GM23338 (cell line): ENCODE measurements around the gene XPO6. TPM values are rescaled to one million over a fixed set of nuclear protein-coding genes. Genes with fewer than 3 reads are reported as not detected.
A peak's percentile ranks its signal among the peaks of the same experiment; 100 is the strongest.

Experiments
- ATAC-seq: fragments of 200-7000 bp; cut with Tn5 transposase; 3 replicates; pipeline ENCODE4 v1.9.1; 2020
- DNase-seq: peaks from one replicate; pipeline ENCODE4 v3.0.0-alpha.2; 2015; ENCODE audit warnings: low spot score
- H2AFZ ChIP-seq: fragments of 200-600 bp; sonication (generic); 2 replicates; pipeline ENCODE4 v1.8.0; 2016; ENCODE audit warnings: antibody characterized with exemption, mild to moderate bottlenecking, moderate library complexity
- H3F3A ChIP-seq: fragments of 200-600 bp; sonication (generic); replicated peaks from 2 replicates; pipeline ENCODE4 v1.8.0; 2017; ENCODE audit warnings: antibody characterized with exemption, mixed run types, low read depth
- H3K27ac ChIP-seq: fragments of 200-600 bp; sonication (generic); 2 replicates; pipeline ENCODE4 v1.6.1; 2016; ENCODE audit warnings: low read depth
- H3K27me3 ChIP-seq: fragments of 200-600 bp; sonication (generic); 2 replicates; pipeline ENCODE4 v1.8.0; 2016; ENCODE audit warnings: mild to moderate bottlenecking, mixed run types, moderate library complexity; ENCODE audit not compliant: insufficient read depth
- H3K36me3 ChIP-seq: fragments of 200-600 bp; sonication (generic); 2 replicates; pipeline ENCODE4 v1.8.0; 2016; ENCODE audit warnings: mild to moderate bottlenecking; ENCODE audit not compliant: insufficient read depth
- H3K4me1 ChIP-seq: fragments of 200-600 bp; sonication (generic); 2 replicates; pipeline ENCODE4 v1.8.0; 2016; ENCODE audit warnings: mild to moderate bottlenecking, moderate library complexity; ENCODE audit not compliant: insufficient read depth
- H3K4me2 ChIP-seq: fragments of 200-600 bp; sonication (generic); 2 replicates; pipeline ENCODE4 v1.7.1; 2017; ENCODE audit warnings: mixed run types
- H3K4me3 ChIP-seq: fragments of 200-600 bp; sonication (generic); 2 replicates; pipeline ENCODE4 v1.6.1; 2016; ENCODE audit warnings: mixed run types
- H3K79me2 ChIP-seq: fragments of 200-600 bp; sonication (generic); replicated peaks from 2 replicates; pipeline ENCODE4 v1.8.0; 2017; ENCODE audit warnings: mild to moderate bottlenecking; ENCODE audit not compliant: insufficient read depth
- H3K9me2 ChIP-seq: fragments of 200-600 bp; sonication (generic); 2 replicates; pipeline ENCODE4 v1.8.0; 2017; ENCODE audit not compliant: insufficient read depth
- H4K20me1 ChIP-seq: fragments of 200-600 bp; sonication (generic); replicated peaks from 2 replicates; pipeline ENCODE4 v1.8.0; 2017; ENCODE audit warnings: mild to moderate bottlenecking; ENCODE audit not compliant: insufficient read depth
- H3K27ac Mint-ChIP-seq: 2 replicates; pipeline ENCODE4 v1.8.0; 2020; ENCODE audit warnings: inconsistent platforms, mild to moderate bottlenecking, moderate library complexity, mixed read lengths
- H3K27me3 Mint-ChIP-seq: 3 replicates; pipeline ENCODE4 v1.8.0; 2022; ENCODE audit warnings: low read depth, mild to moderate bottlenecking, moderate library complexity, mixed read lengths, inconsistent platforms; ENCODE audit not compliant: insufficient read depth, poor library complexity
- H3K36me3 Mint-ChIP-seq: 3 replicates; pipeline ENCODE4 v1.8.0; 2021; ENCODE audit warnings: low read depth, mild to moderate bottlenecking, inconsistent platforms, moderate library complexity, mixed read lengths
- H3K4me1 Mint-ChIP-seq: 3 replicates; pipeline ENCODE4 v1.8.0; 2020; ENCODE audit warnings: mild to moderate bottlenecking, inconsistent platforms, mixed read lengths
- H3K4me3 Mint-ChIP-seq: 3 replicates; pipeline ENCODE4 v1.8.0; 2021; ENCODE audit warnings: moderate library complexity, mild to moderate bottlenecking, inconsistent platforms, mixed read lengths
- H3K9me3 Mint-ChIP-seq: 3 replicates; pipeline ENCODE4 v1.8.0; 2020; ENCODE audit warnings: moderate library complexity, mild to moderate bottlenecking, inconsistent platforms, mixed read lengths
- ETS1 ChIP-seq: IDR thresholded peaks from 2 replicates; pipeline ENCODE4 v1.6.1; 2016; ENCODE audit warnings: antibody characterized with exemption
- JUNB ChIP-seq: IDR thresholded peaks from one replicate; pipeline ENCODE4 v1.6.1; 2016; ENCODE audit warnings: antibody characterized with exemption; ENCODE audit not compliant: unreplicated experiment
- NANOG ChIP-seq: IDR thresholded peaks from 2 replicates; pipeline ENCODE4 v1.6.1; 2016; ENCODE audit warnings: antibody characterized with exemption, borderline replicate concordance
- POLR2AphosphoS5 ChIP-seq: IDR thresholded peaks from 2 replicates; pipeline ENCODE4 v1.6.1; 2016; ENCODE audit warnings: antibody characterized with exemption, low read depth
- ZNF114 ChIP-seq: fragments of 250-450 bp; sonication (Bioruptor Pico); IDR thresholded peaks from 2 replicates; pipeline ENCODE4 v1.5.0; 2020; ENCODE audit warnings: mild to moderate bottlenecking, moderate library complexity
- polyA plus RNA-seq: library from polyadenylated mRNA; unstranded; fragments of >200 nt; fragmentation: Nextera tagmentation; extraction: Ambion mirVana; gene quantifications from 2 replicates; pipeline ENCODE4 v1.2.1, GENCODE V29; 2016
- total RNA-seq: library from RNA; depleted of rRNA; stranded (reverse); fragments of >200 nt; shearing (Covaris generic); gene quantifications from 2 replicates; pipeline ENCODE4 v1.2.3, GENCODE V29; 2014
- TF ChIP-seq, protein P1 (sequence below): IDR thresholded peaks from one replicate; pipeline ENCODE4 v1.6.1; 2018; ENCODE audit warnings: antibody characterized with exemption; ENCODE audit not compliant: unreplicated experiment
- TF ChIP-seq, protein P2 (sequence below): fragments of 250-450 bp; sonication (Bioruptor Pico); IDR thresholded peaks from 2 replicates; pipeline ENCODE4 v1.5.0; 2020; ENCODE audit warnings: mild to moderate bottlenecking, moderate library complexity

XPO6 gene
- total and polyA plus RNA-seq, 2 experiments from 2014 or later, result 83.9 to 178 TPM

DNA sequence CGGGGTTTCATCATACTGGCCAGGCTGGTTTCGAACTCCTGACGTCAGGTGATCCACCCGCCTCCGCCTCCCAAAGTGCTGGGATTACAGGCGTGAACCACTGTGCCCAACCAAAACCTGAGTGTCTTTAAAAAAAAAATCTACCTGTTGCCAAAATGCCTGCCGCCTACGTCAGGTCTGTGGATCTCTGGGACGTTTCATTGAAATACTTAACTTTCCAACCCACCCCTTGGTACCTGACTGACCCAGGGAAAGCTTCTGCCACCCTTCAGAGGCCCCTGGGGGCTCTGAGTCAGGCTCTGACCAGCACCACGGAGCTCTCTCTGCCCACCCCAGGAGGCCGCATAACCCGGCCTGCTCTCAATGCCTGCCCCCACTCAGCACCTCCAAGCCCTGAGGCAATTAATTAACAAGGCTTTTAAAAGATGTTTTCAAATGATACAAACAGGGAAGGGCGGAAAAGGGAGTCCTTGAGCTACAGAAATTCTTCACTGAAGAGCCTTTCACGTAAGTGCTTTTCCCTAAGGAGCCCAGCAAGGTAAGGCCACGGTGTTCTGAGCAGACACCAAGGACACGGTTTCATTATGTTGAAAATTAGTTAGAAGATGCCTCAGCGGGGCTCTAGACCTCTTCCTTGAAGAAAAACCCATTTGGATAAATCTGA lies 118.9 kb downstream of the XPO6 start (continued):
- TF ChIP-seq, protein P1, sequence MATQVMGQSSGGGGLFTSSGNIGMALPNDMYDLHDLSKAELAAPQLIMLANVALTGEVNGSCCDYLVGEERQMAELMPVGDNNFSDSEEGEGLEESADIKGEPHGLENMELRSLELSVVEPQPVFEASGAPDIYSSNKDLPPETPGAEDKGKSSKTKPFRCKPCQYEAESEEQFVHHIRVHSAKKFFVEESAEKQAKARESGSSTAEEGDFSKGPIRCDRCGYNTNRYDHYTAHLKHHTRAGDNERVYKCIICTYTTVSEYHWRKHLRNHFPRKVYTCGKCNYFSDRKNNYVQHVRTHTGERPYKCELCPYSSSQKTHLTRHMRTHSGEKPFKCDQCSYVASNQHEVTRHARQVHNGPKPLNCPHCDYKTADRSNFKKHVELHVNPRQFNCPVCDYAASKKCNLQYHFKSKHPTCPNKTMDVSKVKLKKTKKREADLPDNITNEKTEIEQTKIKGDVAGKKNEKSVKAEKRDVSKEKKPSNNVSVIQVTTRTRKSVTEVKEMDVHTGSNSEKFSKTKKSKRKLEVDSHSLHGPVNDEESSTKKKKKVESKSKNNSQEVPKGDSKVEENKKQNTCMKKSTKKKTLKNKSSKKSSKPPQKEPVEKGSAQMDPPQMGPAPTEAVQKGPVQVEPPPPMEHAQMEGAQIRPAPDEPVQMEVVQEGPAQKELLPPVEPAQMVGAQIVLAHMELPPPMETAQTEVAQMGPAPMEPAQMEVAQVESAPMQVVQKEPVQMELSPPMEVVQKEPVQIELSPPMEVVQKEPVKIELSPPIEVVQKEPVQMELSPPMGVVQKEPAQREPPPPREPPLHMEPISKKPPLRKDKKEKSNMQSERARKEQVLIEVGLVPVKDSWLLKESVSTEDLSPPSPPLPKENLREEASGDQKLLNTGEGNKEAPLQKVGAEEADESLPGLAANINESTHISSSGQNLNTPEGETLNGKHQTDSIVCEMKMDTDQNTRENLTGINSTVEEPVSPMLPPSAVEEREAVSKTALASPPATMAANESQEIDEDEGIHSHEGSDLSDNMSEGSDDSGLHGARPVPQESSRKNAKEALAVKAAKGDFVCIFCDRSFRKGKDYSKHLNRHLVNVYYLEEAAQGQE, result no peak

- H3K36me3 ChIP-seq, result no peaks in the 10 kb centered on the region
- peak overlapping the region; percentile 74 for H3K27ac ChIP-seq
- Mint-ChIP-seq H3K4me3 (no peak overlapping the region), H3K27me3 (peaks cover 13% of the 10 kb centered on the region), H3K4me1 (peaks cover 26% of the 10 kb centered on the region), H3K9me3 (no peaks in the 10 kb centered on the region), H3K27ac (peak overlapping the region; percentile 44; the same call in 1 of the 2 replicates), H3K36me3 (peaks cover 3% of the 10 kb centered on the region; the same call in 2 of the 3 replicates)
- no peaks in the 10 kb centered on the region for H3K79me2 ChIP-seq
- no peak for ATAC-seq
- no peak for DNase-seq
- peaks cover 29% of the 10 kb centered on the region for H3K4me1 ChIP-seq
- H4K20me1 ChIP-seq, result no peaks in the 10 kb centered on the region
- H3F3A ChIP-seq, result peaks cover 18% of the 10 kb centered on the region; the same call in 1 of the 2 replicates
- H3K4me3 ChIP-seq, result no peak overlapping the region
- H3K9me2 ChIP-seq, result no peaks in the 10 kb centered on the region
- TF ChIP-seq JUNB, result no peak
- no peak for TF ChIP-seq POLR2AphosphoS5
- TF ChIP-seq NANOG, result no peak
- no peak for TF ChIP-seq ZNF114 (CRISPR knock-in tag)
- H2AFZ ChIP-seq, result no peak overlapping the region
- no peaks in the 10 kb centered on the region for H3K27me3 ChIP-seq
- H3K4me2 ChIP-seq, result 0 out of 2 replicates have a peak overlapping the region, but pooled peaks have one; percentile 48
These were observed 120.1 kb downstream of the XPO6 start for GRCh38 chr16:28091656-28092055.

DNA sequence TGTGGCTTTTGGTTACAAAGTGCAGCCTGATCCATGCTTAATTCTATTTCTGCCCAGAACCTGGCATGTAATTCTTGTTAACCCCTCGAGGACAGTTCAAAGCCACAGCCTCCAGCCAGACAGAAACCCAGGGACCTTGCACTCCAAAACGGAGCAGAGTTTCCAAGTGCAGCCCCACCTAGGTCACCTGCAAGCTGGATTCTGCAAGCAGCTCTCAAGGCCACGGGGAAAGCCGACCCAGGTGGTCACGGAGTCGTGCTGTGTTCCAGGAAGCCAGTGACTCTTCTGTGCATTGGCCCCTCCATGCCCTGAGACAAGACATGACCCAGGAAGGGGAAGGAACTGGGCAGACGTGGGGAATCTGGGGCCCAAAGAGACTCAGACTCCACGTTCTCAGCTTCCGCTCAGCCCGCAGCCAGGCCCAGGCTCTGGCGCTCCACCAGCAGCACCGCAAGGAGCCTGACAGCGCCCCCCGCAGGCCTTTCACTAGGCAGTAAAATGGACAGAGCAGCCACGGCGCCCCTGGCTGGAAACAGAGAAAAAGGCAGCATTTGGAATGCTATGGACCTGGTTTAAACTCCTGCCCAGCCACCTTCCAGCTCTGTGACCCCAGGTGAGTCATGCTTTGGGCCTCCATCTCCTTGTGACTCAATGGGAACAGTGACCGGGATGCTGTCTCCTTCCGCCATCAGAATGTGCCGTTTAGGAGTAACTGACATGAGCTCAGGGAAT lies 121.0 kb downstream of the XPO6 start:
- Histone ChIP-seq H3K9me2 (no peaks in the 10 kb centered on the region), H3K79me2 (no peaks in the 10 kb centered on the region), H3K27me3 (no peaks in the 10 kb centered on the region), H2AFZ (no peak overlapping the region), H4K20me1 (no peaks in the 10 kb centered on the region), H3K4me2 (no peak overlapping the region), H3K36me3 (no peaks in the 10 kb centered on the region), H3K27ac (peak overlapping the region; percentile 74), H3F3A (peaks cover 18% of the 10 kb centered on the region; the same call in 1 of the 2 replicates), H3K4me1 (peaks cover 29% of the 10 kb centered on the region), H3K4me3 (no peak overlapping the region)
- Mint-ChIP-seq H3K4me3 (no peak overlapping the region), H3K27me3 (peaks cover 13% of the 10 kb centered on the region), H3K36me3 (no peaks in the 10 kb centered on the region), H3K4me1 (peaks cover 26% of the 10 kb centered on the region), H3K9me3 (no peaks in the 10 kb centered on the region; the same call in 2 of the 3 replicates), H3K27ac (0 out of 2 replicates have a peak overlapping the region, but pooled peaks have one; percentile 44)
- DNase-seq (peak; percentile 94), ATAC-seq (peak; percentile 73)
- TF ChIP-seq, protein P2, sequence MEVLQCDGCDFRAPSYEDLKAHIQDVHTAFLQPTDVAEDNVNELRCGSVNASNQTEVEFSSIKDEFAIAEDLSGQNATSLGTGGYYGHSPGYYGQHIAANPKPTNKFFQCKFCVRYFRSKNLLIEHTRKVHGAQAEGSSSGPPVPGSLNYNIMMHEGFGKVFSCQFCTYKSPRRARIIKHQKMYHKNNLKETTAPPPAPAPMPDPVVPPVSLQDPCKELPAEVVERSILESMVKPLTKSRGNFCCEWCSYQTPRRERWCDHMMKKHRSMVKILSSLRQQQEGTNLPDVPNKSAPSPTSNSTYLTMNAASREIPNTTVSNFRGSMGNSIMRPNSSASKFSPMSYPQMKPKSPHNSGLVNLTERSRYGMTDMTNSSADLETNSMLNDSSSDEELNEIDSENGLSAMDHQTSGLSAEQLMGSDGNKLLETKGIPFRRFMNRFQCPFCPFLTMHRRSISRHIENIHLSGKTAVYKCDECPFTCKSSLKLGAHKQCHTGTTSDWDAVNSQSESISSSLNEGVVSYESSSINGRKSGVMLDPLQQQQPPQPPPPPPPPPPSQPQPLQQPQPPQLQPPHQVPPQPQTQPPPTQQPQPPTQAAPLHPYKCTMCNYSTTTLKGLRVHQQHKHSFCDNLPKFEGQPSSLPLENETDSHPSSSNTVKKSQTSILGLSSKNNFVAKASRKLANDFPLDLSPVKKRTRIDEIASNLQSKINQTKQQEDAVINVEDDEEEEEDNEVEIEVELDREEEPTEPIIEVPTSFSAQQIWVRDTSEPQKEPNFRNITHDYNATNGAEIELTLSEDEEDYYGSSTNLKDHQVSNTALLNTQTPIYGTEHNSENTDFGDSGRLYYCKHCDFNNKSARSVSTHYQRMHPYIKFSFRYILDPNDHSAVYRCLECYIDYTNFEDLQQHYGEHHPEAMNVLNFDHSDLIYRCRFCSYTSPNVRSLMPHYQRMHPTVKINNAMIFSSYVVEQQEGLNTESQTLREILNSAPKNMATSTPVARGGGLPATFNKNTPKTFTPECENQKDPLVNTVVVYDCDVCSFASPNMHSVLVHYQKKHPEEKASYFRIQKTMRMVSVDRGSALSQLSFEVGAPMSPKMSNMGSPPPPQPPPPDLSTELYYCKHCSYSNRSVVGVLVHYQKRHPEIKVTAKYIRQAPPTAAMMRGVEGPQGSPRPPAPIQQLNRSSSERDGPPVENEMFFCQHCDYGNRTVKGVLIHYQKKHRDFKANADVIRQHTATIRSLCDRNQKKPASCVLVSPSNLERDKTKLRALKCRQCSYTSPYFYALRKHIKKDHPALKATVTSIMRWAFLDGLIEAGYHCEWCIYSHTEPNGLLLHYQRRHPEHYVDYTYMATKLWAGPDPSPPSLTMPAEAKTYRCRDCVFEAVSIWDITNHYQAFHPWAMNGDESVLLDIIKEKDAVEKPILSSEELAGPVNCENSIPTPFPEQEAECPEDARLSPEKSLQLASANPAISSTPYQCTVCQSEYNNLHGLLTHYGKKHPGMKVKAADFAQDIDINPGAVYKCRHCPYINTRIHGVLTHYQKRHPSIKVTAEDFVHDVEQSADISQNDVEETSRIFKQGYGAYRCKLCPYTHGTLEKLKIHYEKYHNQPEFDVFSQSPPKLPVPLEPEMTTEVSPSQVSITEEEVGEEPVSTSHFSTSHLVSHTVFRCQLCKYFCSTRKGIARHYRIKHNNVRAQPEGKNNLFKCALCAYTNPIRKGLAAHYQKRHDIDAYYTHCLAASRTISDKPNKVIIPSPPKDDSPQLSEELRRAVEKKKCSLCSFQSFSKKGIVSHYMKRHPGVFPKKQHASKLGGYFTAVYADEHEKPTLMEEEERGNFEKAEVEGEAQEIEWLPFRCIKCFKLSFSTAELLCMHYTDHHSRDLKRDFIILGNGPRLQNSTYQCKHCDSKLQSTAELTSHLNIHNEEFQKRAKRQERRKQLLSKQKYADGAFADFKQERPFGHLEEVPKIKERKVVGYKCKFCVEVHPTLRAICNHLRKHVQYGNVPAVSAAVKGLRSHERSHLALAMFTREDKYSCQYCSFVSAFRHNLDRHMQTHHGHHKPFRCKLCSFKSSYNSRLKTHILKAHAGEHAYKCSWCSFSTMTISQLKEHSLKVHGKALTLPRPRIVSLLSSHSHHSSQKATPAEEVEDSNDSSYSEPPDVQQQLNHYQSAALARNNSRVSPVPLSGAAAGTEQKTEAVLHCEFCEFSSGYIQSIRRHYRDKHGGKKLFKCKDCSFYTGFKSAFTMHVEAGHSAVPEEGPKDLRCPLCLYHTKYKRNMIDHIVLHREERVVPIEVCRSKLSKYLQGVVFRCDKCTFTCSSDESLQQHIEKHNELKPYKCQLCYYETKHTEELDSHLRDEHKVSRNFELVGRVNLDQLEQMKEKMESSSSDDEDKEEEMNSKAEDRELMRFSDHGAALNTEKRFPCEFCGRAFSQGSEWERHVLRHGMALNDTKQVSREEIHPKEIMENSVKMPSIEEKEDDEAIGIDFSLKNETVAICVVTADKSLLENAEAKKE (CRISPR knock-in tag), result no peak
- TF ChIP-seq ETS1, result no peak
